ENCODE measurements around the gene DHX57.

DHX57 gene

GRCh38 chr2:38900726-38901125, 25.0 kb upstream of the DHX57 start:
- no peak for TF ChIP-seq POLR2A (IDR thresholded peaks at IDR 0.05; ENCODE audit: low read depth, low read length)
- no peak for TF ChIP-seq TAF1 (IDR thresholded peaks at IDR 0.05; ENCODE audit: borderline replicate concordance, low read depth, low read length)
- TF ChIP-seq POLR2AphosphoS5 (IDR thresholded peaks at IDR 0.05; ENCODE audit: low read depth, low read length), result no peak
- FAIRE-seq (no peak), DNase-seq (ENCODE audit: insufficient read length) (no peak)

- TF ChIP-seq POLR2A (IDR thresholded peaks at IDR 0.05; ENCODE audit: low read depth, low read length) (no peak), TAF1 (IDR thresholded peaks at IDR 0.05; ENCODE audit: borderline replicate concordance, low read depth, low read length) (no peak), POLR2AphosphoS5 (IDR thresholded peaks at IDR 0.05; ENCODE audit: low read depth, low read length) (no peak)
- DNase-seq (ENCODE audit: insufficient read length) (no peak), FAIRE-seq (no peak)
Measured at GRCh38 chr2:38898256-38898655, 22.5 kb upstream of the DHX57 start.

GRCh38 chr2:38892819-38893218, 17.1 kb upstream of the DHX57 start:
- DNase-seq (ENCODE audit: insufficient read length) (no peak), FAIRE-seq (no peak)
- TF ChIP-seq TAF1 (IDR thresholded peaks at IDR 0.05; ENCODE audit: borderline replicate concordance, low read depth, low read length) (no peak), POLR2AphosphoS5 (IDR thresholded peaks at IDR 0.05; ENCODE audit: low read depth, low read length) (no peak), POLR2A (IDR thresholded peaks at IDR 0.05; ENCODE audit: low read depth, low read length) (no peak)

- no peak for TF ChIP-seq TAF1 (IDR thresholded peaks at IDR 0.05; ENCODE audit: borderline replicate concordance, low read depth, low read length)
- TF ChIP-seq POLR2AphosphoS5 (IDR thresholded peaks at IDR 0.05; ENCODE audit: low read depth, low read length), result no peak
- no peak for TF ChIP-seq POLR2A (IDR thresholded peaks at IDR 0.05; ENCODE audit: low read depth, low read length)
- no peak for DNase-seq (ENCODE audit: insufficient read length)
- no peak for FAIRE-seq
Measured at GRCh38 chr2:38889575-38889974, 13.8 kb upstream of the DHX57 start, which contains the start of gene ARHGEF33. Gene ARHGEF33 (plus strand): TSS chr2:38889875. CDS start chr2:38919448, 29,573 bp downstream.

GRCh38 chr2:38889045-38889444, 13.3 kb upstream of the DHX57 start:
- no peak for DNase-seq (ENCODE audit: insufficient read length)
- TF ChIP-seq TAF1 (IDR thresholded peaks at IDR 0.05; ENCODE audit: borderline replicate concordance, low read depth, low read length) (no peak), POLR2AphosphoS5 (IDR thresholded peaks at IDR 0.05; ENCODE audit: low read depth, low read length) (no peak), POLR2A (IDR thresholded peaks at IDR 0.05; ENCODE audit: low read depth, low read length) (no peak)
- no peak for FAIRE-seq

GRCh38 chr2:38887902-38888554, 12.3 kb upstream of the DHX57 start:
- DNase-seq (ENCODE audit: insufficient read length), result no peak

GRCh38 chr2:38887347-38887746, 11.6 kb upstream of the DHX57 start:
- no peak for TF ChIP-seq POLR2A (IDR thresholded peaks at IDR 0.05; ENCODE audit: low read depth, low read length)
- no peak for TF ChIP-seq POLR2AphosphoS5 (IDR thresholded peaks at IDR 0.05; ENCODE audit: low read depth, low read length)
- TF ChIP-seq TAF1 (IDR thresholded peaks at IDR 0.05; ENCODE audit: borderline replicate concordance, low read depth, low read length), result no peak
- DNase-seq (ENCODE audit: insufficient read length) (no peak), FAIRE-seq (no peak)

More at GRCh38 chr2:38887902-38888554, 12.3 kb upstream of the DHX57 start:
- no peak for FAIRE-seq
- TF ChIP-seq POLR2A (IDR thresholded peaks at IDR 0.05; ENCODE audit: low read depth, low read length) (no peak), TAF1 (IDR thresholded peaks at IDR 0.05; ENCODE audit: borderline replicate concordance, low read depth, low read length) (no peak), POLR2AphosphoS5 (IDR thresholded peaks at IDR 0.05; ENCODE audit: low read depth, low read length) (no peak)

GRCh38 chr2:38886063-38886462, 10.3 kb upstream of the DHX57 start:
- DNase-seq (ENCODE audit: insufficient read length) (no peak), FAIRE-seq (no peak)
- TF ChIP-seq TAF1 (IDR thresholded peaks at IDR 0.05; ENCODE audit: borderline replicate concordance, low read depth, low read length) (no peak), POLR2AphosphoS5 (IDR thresholded peaks at IDR 0.05; ENCODE audit: low read depth, low read length) (no peak), POLR2A (IDR thresholded peaks at IDR 0.05; ENCODE audit: low read depth, low read length) (no peak)

GRCh38 chr2:38876407-38876806, 673 bp upstream of the DHX57 start:
- TF ChIP-seq POLR2A (IDR thresholded peaks at IDR 0.05; ENCODE audit: low read depth, low read length) (no peak), POLR2AphosphoS5 (IDR thresholded peaks at IDR 0.05; ENCODE audit: low read depth, low read length) (no peak), TAF1 (IDR thresholded peaks at IDR 0.05; ENCODE audit: borderline replicate concordance, low read depth, low read length) (no peak)

GRCh38 chr2:38875227-38875575, 533 bp downstream of the DHX57 start:
- TF ChIP-seq TAF1 (IDR thresholded peaks at IDR 0.05; ENCODE audit: borderline replicate concordance, low read depth, low read length) (no peak), POLR2A (IDR thresholded peaks at IDR 0.05; ENCODE audit: low read depth, low read length) (no peak), POLR2AphosphoS5 (IDR thresholded peaks at IDR 0.05; ENCODE audit: low read depth, low read length) (no peak)
- DNase-seq (ENCODE audit: insufficient read length) (no peak), FAIRE-seq (peak; percentile 67)

More at GRCh38 chr2:38876407-38876806, 673 bp upstream of the DHX57 start:
- no peak for DNase-seq (ENCODE audit: insufficient read length)
- peak; percentile 60 for FAIRE-seq

GRCh38 chr2:38873763-38874162, 2.0 kb downstream of the DHX57 start:
- DNase-seq (ENCODE audit: insufficient read length), result no peak
- no peak for FAIRE-seq
- TF ChIP-seq TAF1 (IDR thresholded peaks at IDR 0.05; ENCODE audit: borderline replicate concordance, low read depth, low read length) (no peak), POLR2A (IDR thresholded peaks at IDR 0.05; ENCODE audit: low read depth, low read length) (no peak), POLR2AphosphoS5 (IDR thresholded peaks at IDR 0.05; ENCODE audit: low read depth, low read length) (no peak)

GRCh38 chr2:38871432-38871831, 4.3 kb downstream of the DHX57 start:
- FAIRE-seq (no peak), DNase-seq (ENCODE audit: insufficient read length) (no peak)
- TF ChIP-seq TAF1 (IDR thresholded peaks at IDR 0.05; ENCODE audit: borderline replicate concordance, low read depth, low read length), result no peak
